Activated T-helper 1 cell treated with anti-CD3 and anti-CD28 coated beads, Interleukin-2, amount 50 U/mL, for 16 hours (primary cell): ENCODE results near the gene JDP2.

Experiments
- DNase-seq, 2 donors: peaks; one replicate each; pipeline ENCODE4 v3.0.0-alpha.2; 2020; ENCODE audit warnings: low read depth in 1 of 2, low spot score in 1 of 2

Gene JDP2

DNA sequence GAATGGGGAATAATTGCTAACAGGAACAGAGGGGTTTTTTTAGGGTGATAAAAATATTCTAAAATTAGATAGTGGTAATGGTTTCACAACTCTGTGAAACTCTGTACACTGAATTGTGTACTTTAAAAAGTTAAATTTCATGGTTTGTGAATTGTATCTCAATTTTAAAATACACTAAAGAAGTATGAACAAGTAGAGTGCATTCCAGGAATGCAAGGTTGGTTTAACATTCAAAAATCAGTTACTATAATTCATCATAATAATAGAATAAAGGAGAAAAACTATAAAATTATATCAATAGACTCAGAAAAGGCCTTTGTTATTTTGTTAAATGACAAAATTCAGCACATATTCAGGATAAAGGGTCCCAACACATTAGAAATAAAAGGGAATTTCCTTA, 83.4 kb downstream of the JDP2 start:
- no peak for DNase-seq

DNA sequence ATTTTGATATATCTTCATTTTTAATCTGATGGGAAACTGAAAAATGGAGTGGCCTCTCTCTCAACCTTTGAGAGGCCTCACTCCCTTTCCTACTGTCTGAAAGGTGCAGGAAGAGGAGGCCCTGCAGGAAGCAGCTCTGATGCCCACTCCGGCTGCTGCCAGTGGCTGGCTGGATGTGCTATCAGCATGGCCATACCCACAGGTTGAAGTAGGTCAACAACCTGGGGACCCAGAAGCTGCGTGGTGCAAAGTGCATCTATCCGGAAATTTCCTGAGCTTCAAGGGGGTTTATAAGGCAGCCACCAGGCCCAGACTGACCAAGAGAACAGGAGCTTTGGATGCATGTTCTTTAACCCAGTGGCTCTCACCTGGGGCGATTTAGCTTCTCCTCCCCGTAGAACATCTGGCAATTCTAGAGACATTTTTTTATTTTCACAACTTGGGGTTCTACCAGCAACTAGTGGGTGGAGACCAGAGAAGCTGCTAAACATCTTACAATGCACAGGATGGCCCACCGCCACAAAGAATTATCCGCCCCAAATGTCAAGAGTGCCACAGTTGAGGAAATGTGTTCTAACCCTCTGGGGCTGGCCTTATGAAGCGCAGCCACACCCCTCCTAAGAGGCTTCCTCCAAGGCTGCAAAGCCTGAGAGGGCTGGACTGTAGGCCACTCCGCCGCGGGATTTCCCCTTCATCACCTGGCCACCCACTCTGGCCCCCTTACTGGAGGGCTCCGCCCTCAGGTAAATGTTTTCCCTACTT, 86.3 kb downstream of the JDP2 start:
- no peak for DNase-seq

DNA sequence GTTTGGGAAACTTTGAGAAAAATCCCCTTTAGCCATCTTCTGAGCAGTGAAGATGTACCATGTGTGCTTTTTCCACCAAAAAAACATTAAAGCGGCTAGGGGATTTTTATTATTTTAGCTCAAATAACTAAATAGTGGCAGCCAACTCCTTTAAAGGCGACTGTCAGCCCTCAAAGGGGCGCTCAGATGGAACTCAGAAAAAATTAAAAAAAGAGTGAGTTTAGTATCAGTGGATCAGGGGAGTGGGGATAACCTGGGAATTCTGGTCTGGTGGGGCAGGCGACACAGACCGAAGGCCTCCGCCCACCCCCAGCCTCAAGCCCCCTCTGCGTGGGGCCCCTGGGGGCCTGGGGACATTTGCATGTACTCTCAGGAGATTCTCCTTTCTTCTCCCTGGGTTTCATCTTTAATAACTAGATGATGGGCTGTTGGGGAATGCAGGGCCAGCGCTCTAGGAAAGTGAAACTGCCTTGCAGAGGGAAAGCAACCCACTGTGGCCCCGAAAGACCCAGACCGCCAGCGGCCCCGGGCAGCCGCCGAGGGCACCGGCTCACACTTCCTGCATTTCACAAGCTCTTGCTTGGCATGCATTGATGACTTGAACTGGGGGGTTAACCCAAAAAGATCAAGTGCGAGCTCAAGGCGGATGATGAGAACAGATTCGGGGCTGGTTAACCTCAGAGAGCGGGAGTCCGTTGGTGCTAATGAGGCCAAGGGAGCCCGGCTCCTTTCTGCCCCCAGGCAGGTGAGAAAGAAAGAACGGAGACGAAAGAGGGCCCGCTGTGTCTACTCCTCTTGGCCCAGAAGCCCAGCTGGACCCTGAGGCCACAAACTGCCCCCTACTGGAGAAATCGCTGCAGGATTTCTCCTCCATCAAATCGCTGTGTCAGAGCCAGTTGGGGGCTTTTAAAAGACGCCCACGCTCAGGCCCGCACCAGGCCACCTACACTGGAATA, 87.1 kb downstream of the JDP2 start:
- peak in 1 of 2 donors; percentile 30 for DNase-seq

DNA sequence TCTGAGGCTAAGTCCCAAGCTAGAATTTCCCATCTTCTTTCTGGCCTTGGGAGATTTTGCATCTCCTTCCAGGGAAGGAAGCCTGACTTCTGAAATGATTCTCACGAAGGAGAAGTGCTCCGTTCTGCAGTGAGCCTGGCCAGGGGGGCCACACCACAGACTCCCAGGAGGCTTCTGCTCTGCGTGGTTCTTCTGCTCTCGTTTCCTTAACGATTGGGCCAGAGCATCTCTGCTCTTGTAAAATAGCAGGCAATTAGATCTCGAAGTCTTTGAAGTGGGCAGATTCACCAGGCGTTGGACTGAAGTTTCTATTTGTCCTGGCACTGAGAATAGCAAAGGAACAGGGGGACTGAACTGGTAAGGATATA, 87.8 kb downstream of the JDP2 start:
- no peak for DNase-seq

DNA sequence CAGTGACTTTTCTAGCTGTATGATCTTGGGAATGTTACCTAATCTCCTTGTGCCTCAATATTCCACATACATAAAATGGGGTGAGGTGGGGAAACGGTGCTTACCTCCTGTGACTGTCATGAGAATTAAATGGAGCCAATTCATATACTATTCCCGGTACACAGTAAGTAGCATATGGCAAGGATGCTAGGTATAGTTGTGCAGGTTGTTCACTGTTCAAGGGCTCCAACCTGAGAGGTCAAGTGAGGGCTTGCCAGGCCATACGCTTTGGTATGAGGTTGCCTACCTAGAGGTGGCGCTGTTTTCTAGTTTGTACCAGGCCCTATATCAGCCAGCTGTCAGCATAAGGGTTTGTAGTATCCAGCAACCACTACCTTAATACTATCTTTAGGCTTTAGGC, 90.8 kb downstream of the JDP2 start:
- no peak for DNase-seq

DNA sequence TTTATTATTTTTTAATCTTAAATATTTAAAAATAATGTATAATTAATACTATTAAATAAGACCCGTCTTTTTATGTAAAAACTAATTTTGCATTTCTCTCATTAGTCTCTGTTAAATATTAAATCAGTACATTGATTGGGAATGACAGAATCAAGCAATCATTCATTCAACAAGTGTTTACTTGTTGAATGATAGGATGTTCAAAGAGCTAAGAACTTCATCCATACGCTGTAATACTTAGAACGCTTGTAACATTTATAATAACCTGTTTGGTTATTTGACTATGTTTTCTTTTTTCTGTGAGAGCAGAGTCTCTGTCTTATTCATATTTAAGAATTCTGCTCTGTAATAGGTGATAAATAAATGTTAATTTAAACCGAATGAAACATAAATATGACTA, 91.6 kb downstream of the JDP2 start:
- no peak for DNase-seq

DNA sequence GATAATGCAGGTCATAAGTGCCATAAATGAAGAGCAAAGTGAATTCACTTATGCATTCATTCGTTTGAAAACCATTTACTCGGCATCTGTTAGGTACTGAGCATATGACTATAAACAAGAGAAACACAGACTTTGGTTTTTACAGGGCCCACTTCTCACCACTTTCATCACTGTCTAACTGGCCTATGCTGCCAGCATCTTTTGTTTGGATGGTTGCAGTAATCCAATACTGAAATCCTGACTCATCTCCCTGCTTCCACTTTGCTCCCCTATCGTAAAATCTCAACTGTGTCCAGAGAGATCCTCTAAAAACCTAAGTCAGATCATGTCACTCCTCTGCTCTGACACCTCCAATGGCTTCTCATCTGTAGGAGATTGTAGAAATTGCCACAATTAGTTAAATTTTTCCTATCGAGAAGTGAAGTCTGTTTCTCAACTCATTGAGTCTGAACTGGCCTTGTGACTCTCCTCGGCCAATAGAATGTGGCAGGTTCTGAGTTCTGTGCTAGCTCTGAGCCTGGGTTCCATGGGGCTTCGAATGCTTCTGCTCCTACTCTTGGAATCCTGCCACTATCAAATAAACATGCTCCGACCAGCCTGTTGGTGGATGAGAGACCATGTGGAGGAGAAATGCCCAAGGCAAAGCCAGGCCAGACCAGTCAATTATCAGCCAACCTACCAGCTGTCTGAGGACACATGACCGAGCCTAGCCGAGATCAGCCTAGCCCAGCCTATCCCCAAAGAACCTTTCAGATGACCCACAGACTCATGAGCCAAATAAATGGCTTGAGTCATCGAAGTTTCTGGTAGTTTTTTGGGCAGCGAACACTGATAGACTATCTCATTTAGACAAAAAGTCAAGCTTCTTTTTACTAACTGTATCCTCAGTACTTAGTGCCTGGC, 92.3 kb downstream of the JDP2 start:
- DNase-seq: no peak

DNA sequence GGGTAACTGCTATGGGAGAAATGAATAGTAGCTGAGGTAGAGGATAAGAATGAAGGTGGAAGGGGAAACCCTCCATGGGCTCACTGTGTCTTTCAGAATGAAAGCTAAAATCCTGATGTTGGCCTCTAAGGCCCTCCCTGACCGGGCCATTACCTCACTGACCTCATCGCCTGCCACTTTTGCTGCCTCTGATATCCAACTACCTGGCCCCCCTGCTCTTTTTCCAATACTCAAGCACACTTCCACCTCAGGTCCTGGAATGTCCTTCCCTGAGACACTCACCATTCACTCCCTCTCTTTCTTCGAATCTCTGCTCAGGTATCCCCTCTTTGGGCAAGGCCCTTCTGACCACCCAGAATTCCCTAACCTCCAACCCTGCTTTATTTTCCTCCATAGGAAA, 93.0 kb downstream of the JDP2 start:
- no peak for DNase-seq

DNA sequence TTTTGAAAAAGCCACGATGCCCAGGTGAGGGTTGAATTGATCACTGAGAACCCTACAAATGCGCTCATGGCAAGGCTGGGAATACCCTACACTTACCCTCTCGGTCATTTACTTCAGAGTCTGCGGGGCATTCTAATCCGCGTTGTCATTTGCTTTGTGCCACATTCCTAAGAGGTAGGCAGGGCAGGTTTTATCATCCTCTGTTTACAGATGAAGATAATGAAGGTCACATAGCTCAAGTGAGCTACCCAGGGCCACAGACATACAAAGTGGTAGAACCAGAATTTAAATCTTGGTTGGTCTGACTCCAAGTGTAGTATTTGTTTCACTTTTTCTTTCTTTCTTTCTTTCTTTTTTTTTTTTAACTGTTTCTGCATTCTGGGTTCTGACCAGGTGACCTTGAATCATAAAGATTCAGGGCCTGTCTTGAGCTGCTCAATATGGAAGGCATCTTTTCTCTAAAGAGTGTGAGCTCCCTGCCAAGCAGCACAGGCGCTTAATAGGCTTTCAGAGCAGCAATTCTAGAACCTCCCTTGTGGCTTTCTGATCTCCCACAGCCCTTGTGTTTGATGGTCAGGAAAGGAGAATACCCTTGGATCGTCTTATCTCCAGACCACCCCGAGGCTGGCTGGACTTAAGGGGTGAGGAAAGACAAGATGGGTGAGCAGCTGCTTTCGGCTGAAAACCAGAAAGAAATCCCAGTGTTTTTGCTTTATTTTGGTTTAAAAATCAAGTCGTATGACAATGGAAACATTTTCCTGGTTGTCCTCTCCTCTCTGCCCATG, 93.8 kb downstream of the JDP2 start:
- no peak for DNase-seq

DNA sequence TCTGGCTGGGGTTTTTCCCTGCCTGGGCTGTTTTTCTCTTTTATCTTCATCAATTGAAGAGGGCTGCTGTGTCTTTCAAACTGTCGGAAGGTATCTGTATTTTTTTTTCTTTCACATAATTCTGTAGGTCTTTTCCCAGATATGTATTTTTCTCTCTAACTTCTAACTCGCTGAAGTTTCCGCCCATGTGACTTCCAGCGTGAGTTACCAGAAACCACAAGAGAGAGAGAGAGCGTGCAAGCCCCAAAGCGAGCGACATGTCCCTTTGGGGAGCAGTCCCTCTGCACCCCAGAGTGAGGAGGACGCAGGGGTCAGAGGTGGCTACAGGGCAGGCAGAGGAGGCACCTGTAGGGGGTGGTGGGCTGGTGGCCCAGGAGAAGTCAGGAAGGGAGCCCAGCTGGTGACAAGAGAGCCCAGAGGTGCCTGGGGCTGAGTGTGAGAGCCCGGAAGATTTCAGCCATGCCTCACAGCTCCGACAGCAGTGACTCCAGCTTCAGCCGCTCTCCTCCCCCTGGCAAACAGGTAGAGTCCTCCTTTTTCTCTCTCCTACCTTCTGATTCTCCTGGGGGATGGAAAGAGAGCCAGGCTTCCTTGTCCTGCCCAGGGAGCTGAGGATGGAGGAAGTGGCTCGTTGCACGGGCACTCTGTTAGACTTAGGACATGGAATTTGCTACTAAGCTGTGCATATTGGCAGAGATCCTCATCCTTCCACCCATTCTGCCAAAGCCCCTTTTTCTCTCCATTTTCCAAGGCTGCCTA, 94.6 kb downstream of the JDP2 start, which contains the start of gene BATF:
BATF (plus strand) TSS at position 246 of the 759 bp plus-strand sequence; CDS start at position 460, 214 bp downstream.
- DNase-seq: peak; percentile 49 to 65

DNA sequence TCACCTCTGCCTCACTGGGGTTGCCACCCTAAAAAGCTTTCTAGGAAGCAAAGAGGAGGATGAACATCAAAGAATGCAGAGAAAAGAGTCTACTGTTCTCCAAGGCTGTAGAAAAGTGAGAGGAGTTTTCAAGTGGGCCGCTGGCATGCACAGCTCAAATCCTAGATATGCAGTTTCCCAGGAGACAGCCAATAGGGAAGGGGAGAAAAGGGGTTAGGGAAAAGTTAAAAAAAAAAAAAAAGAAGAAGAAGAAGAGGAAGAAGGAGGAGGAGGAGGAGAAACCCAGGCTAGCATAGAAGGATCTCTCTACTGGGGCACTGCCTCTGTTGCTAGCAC, 95.1 kb downstream of the JDP2 start:
- DNase-seq: no peak
